ENCODE data around the gene MZB1. TPM values are rescaled to one million over a fixed set of nuclear protein-coding genes. Genes with fewer than 3 reads are reported as not detected.
"Not testable (repeated sequence)": the region's sequence is repeated elsewhere in the genome, so short reads cannot be mapped to it uniquely, and the experiment has no call there.

The MZB1 gene
- total and polyA plus RNA-seq, 2 of the 13 experiments (the other 11 are each of a cell fraction or from before 2014, with no cell fraction given) = 0.31 to 0.40 TPM

GRCh38 chr5:139410121-139410992 lies 20.6 kb upstream of the MZB1 start (continued):
- no peak for TF ChIP-seq HOXA7 (CRISPR knock-in tag; IDR thresholded peaks at IDR 0.05)

- ATAC-seq; H3K4me2 ChIP-seq (ENCODE audit: low read depth, low read length); DNase-seq (ENCODE audit: low spot score); in situ Hi-C loops (cut with HindIII; ENCODE audit: extremely low pct_ligation_motif_present, low pct_unique_long_range_greater_than_20kb); H3K4me3 ChIP-seq (replicated peaks in 1 of 3; ENCODE audit: insufficient read depth in 1 of 3, low read depth in 2 of 3, low read length in 3 of 3); POLR2A ChIA-PET; H3K36me3 ChIP-seq (replicated peaks in 1 of 2; ENCODE audit: control insufficient read depth in 1 of 2, insufficient read depth in 2 of 2, low read length in 2 of 2); H3K27ac ChIP-seq (ENCODE audit: extremely low read length, insufficient read depth, low read length); BruUV-seq (replicated peaks); FAIRE-seq; CTCF ChIA-PET (ENCODE audit: low intra/inter-chr PET ratio, low total read pairs); H2AFZ ChIP-seq (ENCODE audit: low read length); intact Hi-C loops (cut with micrococcal nuclease; ENCODE audit: unreplicated experiment); H3K27me3 ChIP-seq (ENCODE audit: control insufficient read depth in 1 of 2, insufficient read depth in 2 of 2, low read length in 2 of 2); H3K79me2 ChIP-seq (ENCODE audit: insufficient read depth, low read length); H3K9me3 ChIP-seq (ENCODE audit: low read length); H4K20me1 ChIP-seq (ENCODE audit: insufficient read depth, low read length); H3K9ac ChIP-seq (ENCODE audit: insufficient read depth, low read depth, low read length): not testable (repeated sequence)
- WGBS (ENCODE audit: low lambda C conversion rate) = 69% methylated on average over 2 of the region's 5 CpGs
- peaks cover 42% of the 10 kb centered on the region for H3K4me1 ChIP-seq (ENCODE audit: insufficient read depth, low read length)
These were observed 19.4 kb upstream of the MZB1 start for GRCh38 chr5:139409116-139409515.

- no peak overlapping the region for H3K9ac ChIP-seq (ENCODE audit: insufficient read depth, low read depth, low read length)
- in situ Hi-C loops (cut with HindIII; ENCODE audit: extremely low pct_ligation_motif_present, low pct_unique_long_range_greater_than_20kb) (no loop called here), intact Hi-C loops (cut with micrococcal nuclease; ENCODE audit: unreplicated experiment) (no loop called here)
- no peak for DNase-seq (ENCODE audit: low spot score)
- H3K36me3 ChIP-seq (replicated peaks in 1 of 2; ENCODE audit: control insufficient read depth in 1 of 2, insufficient read depth in 2 of 2, low read length in 2 of 2) = no peaks in the 10 kb centered on the region
- no peak overlapping the region for H3K4me2 ChIP-seq (ENCODE audit: low read depth, low read length)
- FAIRE-seq = no peak
- H3K4me3 ChIP-seq (replicated peaks in 1 of 3; ENCODE audit: insufficient read depth in 1 of 3, low read depth in 2 of 3, low read length in 3 of 3) = no peak overlapping the region
- no peak for TF ChIP-seq TRAFD1 (CRISPR knock-in tag; IDR thresholded peaks at IDR 0.05; ENCODE audit: borderline replicate concordance)
- no TSS peak for BruUV-seq (replicated peaks)
- H2AFZ ChIP-seq (ENCODE audit: low read length) = no peak overlapping the region
- H3K27ac ChIP-seq (ENCODE audit: extremely low read length, insufficient read depth, low read length) = no peak overlapping the region
- no peaks in the 10 kb centered on the region for H3K27me3 ChIP-seq (ENCODE audit: control insufficient read depth in 1 of 2, insufficient read depth in 2 of 2, low read length in 2 of 2)
- no peak for ATAC-seq
- 85% methylated on average over 7 of the region's 7 CpGs for WGBS (ENCODE audit: low lambda C conversion rate)
- ChIA-PET POLR2A (no interaction called here), CTCF (ENCODE audit: low intra/inter-chr PET ratio, low total read pairs) (no interaction called here)
- H3K4me1 ChIP-seq (ENCODE audit: insufficient read depth, low read length) = peaks cover 46% of the 10 kb centered on the region
- peaks cover 2% of the 10 kb centered on the region for H3K79me2 ChIP-seq (ENCODE audit: insufficient read depth, low read length)
- no peaks in the 10 kb centered on the region for H3K9me3 ChIP-seq (ENCODE audit: low read length)
- no peaks in the 10 kb centered on the region for H4K20me1 ChIP-seq (ENCODE audit: insufficient read depth, low read length)
These were observed 18.5 kb upstream of the MZB1 start for GRCh38 chr5:139408191-139408590.
